DOHH2 (cell line): ENCODE data around the gene CYP21A2.

Source experiments
- EZH2phosphoT487 ChIP-seq: fragments of 200-600 bp; sonication (generic); IDR thresholded peaks from 2 replicates; pipeline ENCODE4 v1.6.1; 2017; ENCODE audit warnings: borderline replicate concordance, mild to moderate bottlenecking, antibody characterized with exemption, low read length, moderate library complexity, mixed read lengths
- TF ChIP-seq, protein P1 (sequence below): fragments of 200-600 bp; sonication (generic); IDR thresholded peaks from one replicate; pipeline ENCODE4 v1.5.1; 2014; ENCODE audit warnings: antibody characterized with exemption, mild to moderate bottlenecking, low read depth, low read length; ENCODE audit not compliant: poor library complexity, severe bottlenecking

DNA sequence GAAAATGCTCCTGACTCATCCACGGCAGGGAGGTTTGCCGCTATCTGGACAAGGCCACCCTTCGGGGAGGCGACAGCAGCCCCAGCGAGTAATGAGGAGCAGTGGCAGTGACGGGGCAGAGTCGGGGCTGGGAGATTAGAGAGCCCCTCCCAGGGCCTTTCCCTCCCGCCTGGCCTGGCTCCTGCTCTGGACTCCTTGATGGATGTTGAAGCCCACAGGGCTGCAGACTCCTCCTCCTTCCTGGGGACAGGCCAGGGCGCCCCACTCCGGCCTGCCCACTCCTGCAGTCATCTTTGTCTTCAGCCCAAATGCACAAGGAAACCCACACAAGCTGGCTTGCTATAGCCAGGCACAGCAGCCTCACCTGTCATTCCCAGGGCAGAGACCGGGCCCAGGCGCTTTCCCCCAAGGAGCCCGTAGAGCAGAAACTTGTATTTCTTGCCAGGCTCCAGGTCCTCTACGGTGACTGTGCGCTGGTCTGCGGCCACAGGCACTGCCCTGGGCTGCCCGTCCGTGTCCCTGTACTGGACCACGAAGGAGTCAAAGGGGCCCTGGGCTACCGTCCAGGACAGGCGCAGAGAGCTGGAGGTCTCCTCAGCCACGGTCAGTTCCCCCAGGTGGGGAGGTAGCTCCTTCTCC lies 7.7 kb downstream of the CYP21A2 start:
- TF ChIP-seq, protein P1, sequence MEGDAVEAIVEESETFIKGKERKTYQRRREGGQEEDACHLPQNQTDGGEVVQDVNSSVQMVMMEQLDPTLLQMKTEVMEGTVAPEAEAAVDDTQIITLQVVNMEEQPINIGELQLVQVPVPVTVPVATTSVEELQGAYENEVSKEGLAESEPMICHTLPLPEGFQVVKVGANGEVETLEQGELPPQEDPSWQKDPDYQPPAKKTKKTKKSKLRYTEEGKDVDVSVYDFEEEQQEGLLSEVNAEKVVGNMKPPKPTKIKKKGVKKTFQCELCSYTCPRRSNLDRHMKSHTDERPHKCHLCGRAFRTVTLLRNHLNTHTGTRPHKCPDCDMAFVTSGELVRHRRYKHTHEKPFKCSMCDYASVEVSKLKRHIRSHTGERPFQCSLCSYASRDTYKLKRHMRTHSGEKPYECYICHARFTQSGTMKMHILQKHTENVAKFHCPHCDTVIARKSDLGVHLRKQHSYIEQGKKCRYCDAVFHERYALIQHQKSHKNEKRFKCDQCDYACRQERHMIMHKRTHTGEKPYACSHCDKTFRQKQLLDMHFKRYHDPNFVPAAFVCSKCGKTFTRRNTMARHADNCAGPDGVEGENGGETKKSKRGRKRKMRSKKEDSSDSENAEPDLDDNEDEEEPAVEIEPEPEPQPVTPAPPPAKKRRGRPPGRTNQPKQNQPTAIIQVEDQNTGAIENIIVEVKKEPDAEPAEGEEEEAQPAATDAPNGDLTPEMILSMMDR = no peak
- TF ChIP-seq EZH2phosphoT487 = no peak
